Gastroesophageal sphincter (tissue), 4 donors: Measurements from ENCODE around the gene FOXN3. TPM values are rescaled to one million over a fixed set of nuclear protein-coding genes. Genes with fewer than 3 reads are reported as not detected.

Experiments used
- ATAC-seq: fragments of 150-250 bp; one replicate; pipeline ENCODE4 v1.9.1; 2016; ENCODE audit warnings: mild to moderate bottlenecking, moderate library complexity
- H3K27ac ChIP-seq, 4 donors: fragments of 200-600 bp; sonication (generic) in 3 of 4; 1 replicate in 3 of 4; 2 replicates in 1 of 4; pipeline ENCODE4 v1.5.1; 2016 to 2019
- H3K27me3 ChIP-seq: fragments of 200-600 bp; sonication (generic); one replicate; pipeline ENCODE4 v1.5.1; 2019
- H3K36me3 ChIP-seq, 2 donors: fragments of 200-600 bp; sonication (generic); one replicate each; pipeline ENCODE4 v1.5.1; 2019; ENCODE audit warnings: control low read depth in 1 of 2
- H3K4me1 ChIP-seq, 3 donors: fragments of 200-600 bp; sonication (generic); 1 replicate in 2 of 3; 2 replicates in 1 of 3; pipeline ENCODE4 v1.5.1; 2016 to 2019; ENCODE audit warnings: control low read depth in 2 of 3
- H3K4me3 ChIP-seq, 2 donors: fragments of 200-600 bp; sonication (generic); one replicate each; pipeline ENCODE4 v1.5.1; 2019; ENCODE audit warnings: mild to moderate bottlenecking in 1 of 2, moderate library complexity in 1 of 2
- H3K9me3 ChIP-seq, 3 donors: fragments of 200-600 bp; sonication (generic); one replicate each; pipeline ENCODE4 v1.5.1; 2017 to 2019; ENCODE audit warnings: control low read depth in 2 of 3
- CTCF ChIP-seq, 4 experiments: fragments of 200-600 bp in 2 of 4; fragments of 450-650 bp in 2 of 4; sonication (generic) in 1 of 4; IDR thresholded peaks; one replicate each; pipeline ENCODE4 v1.5.1; 2017 to 2019; ENCODE audit warnings: antibody characterized with exemption in 4 of 4, mild to moderate bottlenecking in 2 of 4, moderate library complexity in 2 of 4
- EP300 ChIP-seq: sonication (generic); formaldehyde crosslinking; IDR thresholded peaks from one replicate; pipeline ENCODE4 v1.6.1; 2017; ENCODE audit warnings: antibody characterized with exemption, mild to moderate bottlenecking
- POLR2A ChIP-seq, 2 donors: fragments of 450-650 bp; IDR thresholded peaks; one replicate each; pipeline ENCODE4 v1.6.1; 2017; ENCODE audit warnings: antibody characterized with exemption in 2 of 2, mild to moderate bottlenecking in 2 of 2, moderate library complexity in 1 of 2
- POLR2AphosphoS5 ChIP-seq: sonication (generic); formaldehyde crosslinking; IDR thresholded peaks from one replicate; pipeline ENCODE4 v1.6.1; 2017; ENCODE audit warnings: antibody characterized with exemption
- WGBS, 2 donors: methylation state at CpG; one replicate each; pipeline ENCODE4 v1.1.5; 2018; ENCODE audit warnings: low coverage in 1 of 2; 5-methylcytosine and 5-hydroxymethylcytosine counted together
- total RNA-seq, 4 donors: library from RNA; depleted of rRNA; stranded (reverse); fragments of >200 nt; gene quantifications; one replicate each; pipeline ENCODE4 v1.1.0, GENCODE V29; 2016

The FOXN3 gene
- total RNA-seq, 4 donors from 2014 or later = 116 to 172 (median 136) TPM

- no peak for ATAC-seq
- TF ChIP-seq POLR2AphosphoS5 (no peak), EP300 (no peak), CTCF (IDR thresholded peaks at IDR 0.05) (no peak), POLR2A (IDR thresholded peaks at IDR 0.05) (no peak)
- WGBS, 2 donors = 61 to 86% methylated on average over 4 to 11 of the region's 11 CpGs
- H3K4me1 ChIP-seq = peaks cover 0 to 19% (median 16%) of the 10 kb centered on the region in 3 donors
- H3K4me3 ChIP-seq = no peak overlapping the region
- no peaks in the 10 kb centered on the region for H3K9me3 ChIP-seq
- H3K27me3 ChIP-seq = no peaks in the 10 kb centered on the region
- H3K27ac ChIP-seq = no peak overlapping the region
- peaks cover 0 to 38% of the 10 kb centered on the region in 2 donors for H3K36me3 ChIP-seq
These were observed 226.1 kb downstream of the FOXN3 start for GRCh38 chr14:89190765-89191513.

GRCh38 chr14:89188492-89188891, 228.5 kb downstream of the FOXN3 start:
- TF ChIP-seq EP300 (no peak), CTCF (IDR thresholded peaks at IDR 0.05) (no peak), POLR2A (IDR thresholded peaks at IDR 0.05) (no peak), POLR2AphosphoS5 (no peak)
- Histone ChIP-seq H3K4me1 (peaks cover 0 to 32% (median 18%) of the 10 kb centered on the region in 3 donors), H3K36me3 (peaks cover 0 to 33% of the 10 kb centered on the region in 2 donors), H3K4me3 (no peak overlapping the region), H3K27me3 (no peaks in the 10 kb centered on the region), H3K9me3 (no peaks in the 10 kb centered on the region), H3K27ac (no peak overlapping the region)
- ATAC-seq = no peak
- WGBS, 2 donors = 89% methylated on average over 3 of the region's 3 CpGs; no CpG with 5 or more reads in 1 of the 2 donors

GRCh38 chr14:89187501-89187900, 229.5 kb downstream of the FOXN3 start:
- H3K36me3 ChIP-seq = peaks cover 0 to 33% of the 10 kb centered on the region in 2 donors
- no peak for TF ChIP-seq CTCF (IDR thresholded peaks at IDR 0.05)
- TF ChIP-seq POLR2A (IDR thresholded peaks at IDR 0.05) = no peak
- TF ChIP-seq EP300 = no peak
- no peak for TF ChIP-seq POLR2AphosphoS5
- no peak overlapping the region for H3K27ac ChIP-seq
- ATAC-seq = no peak
- H3K27me3 ChIP-seq = no peaks in the 10 kb centered on the region
- H3K4me3 ChIP-seq = no peak overlapping the region
- H3K4me1 ChIP-seq = peaks cover 0 to 32% (median 18%) of the 10 kb centered on the region in 3 donors
- H3K9me3 ChIP-seq = no peaks in the 10 kb centered on the region
- WGBS, 2 donors = 79 to 90% methylated on average over 2 to 4 of the region's 6 CpGs

- H3K4me1 ChIP-seq = peaks cover 0 to 32% (median 18%) of the 10 kb centered on the region in 3 donors
- peaks cover 0 to 33% of the 10 kb centered on the region in 2 donors for H3K36me3 ChIP-seq
- no peaks in the 10 kb centered on the region for H3K9me3 ChIP-seq
- TF ChIP-seq CTCF (IDR thresholded peaks at IDR 0.05) = no peak
- no peak for TF ChIP-seq POLR2AphosphoS5
- no peak for TF ChIP-seq EP300
- TF ChIP-seq POLR2A (IDR thresholded peaks at IDR 0.05) = no peak
- H3K27me3 ChIP-seq = no peaks in the 10 kb centered on the region
- no peak overlapping the region for H3K4me3 ChIP-seq
- 40 to 93% methylated on average over 1 to 5 of the region's 7 CpGs for WGBS, 2 donors
- ATAC-seq = peak; percentile 29
- no peak overlapping the region for H3K27ac ChIP-seq
These were observed 230.1 kb downstream of the FOXN3 start for GRCh38 chr14:89186856-89187376.
